GM19467 (cell line): Measurements from ENCODE around the gene SMTNL2.
"Not testable (repeated sequence)": the region's sequence is repeated elsewhere in the genome, so short reads cannot be mapped to it uniquely, and the experiment has no call there.

ENCODE experiments used
- ATAC-seq: cut with Tn5 transposase; IDR thresholded peaks from one replicate; pipeline ENCODE4 v1.9.1; 2021; ENCODE audit warnings: mild to moderate bottlenecking, moderate library complexity; ENCODE audit not compliant: unreplicated experiment

The SMTNL2 gene

GRCh38 chr17:4598776-4599504 lies 14.6 kb downstream of the SMTNL2 start:
- ATAC-seq = no peak

DNA sequence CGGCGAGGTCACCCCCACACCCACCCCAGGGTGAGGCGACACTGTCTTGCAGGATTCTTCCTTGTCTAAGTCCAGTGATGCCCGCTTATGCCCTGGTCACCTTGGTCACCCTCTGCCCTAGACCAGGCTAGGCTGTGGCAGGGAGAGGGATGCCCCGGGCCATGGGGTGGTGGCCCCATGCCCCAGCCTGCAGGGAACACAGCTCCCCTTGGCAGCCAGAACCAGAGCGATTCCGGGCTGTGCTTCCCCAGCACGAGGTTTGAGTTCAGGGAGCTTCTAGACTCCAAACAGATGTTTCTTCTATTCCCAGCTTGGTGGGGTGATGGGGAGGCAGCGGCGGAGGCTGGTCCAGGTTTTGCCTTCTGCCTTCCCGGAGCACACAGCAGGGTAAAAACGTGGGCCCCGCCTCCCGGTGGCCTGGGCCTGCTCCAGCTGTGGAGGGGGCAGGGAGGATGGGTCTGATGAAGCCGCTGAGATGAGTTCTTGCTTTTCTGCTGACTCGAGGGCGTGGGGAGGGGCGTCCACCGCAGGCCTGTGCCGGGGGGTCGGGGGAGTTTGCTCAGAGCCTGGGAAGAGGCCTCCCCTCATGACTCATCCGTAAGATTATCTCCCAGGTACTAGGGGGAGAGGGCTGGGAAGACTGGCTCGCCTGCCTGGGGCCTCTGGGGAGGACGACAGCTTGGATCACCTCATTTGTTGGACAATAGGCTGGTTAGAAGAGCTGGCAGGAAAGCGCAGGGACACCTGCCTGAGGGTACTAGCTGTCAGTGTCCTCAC lies 15.4 kb downstream of the SMTNL2 start:
- ATAC-seq = no peak

GRCh38 chr17:4600563-4600962 lies 16.2 kb downstream of the SMTNL2 start:
- no peak for ATAC-seq

DNA sequence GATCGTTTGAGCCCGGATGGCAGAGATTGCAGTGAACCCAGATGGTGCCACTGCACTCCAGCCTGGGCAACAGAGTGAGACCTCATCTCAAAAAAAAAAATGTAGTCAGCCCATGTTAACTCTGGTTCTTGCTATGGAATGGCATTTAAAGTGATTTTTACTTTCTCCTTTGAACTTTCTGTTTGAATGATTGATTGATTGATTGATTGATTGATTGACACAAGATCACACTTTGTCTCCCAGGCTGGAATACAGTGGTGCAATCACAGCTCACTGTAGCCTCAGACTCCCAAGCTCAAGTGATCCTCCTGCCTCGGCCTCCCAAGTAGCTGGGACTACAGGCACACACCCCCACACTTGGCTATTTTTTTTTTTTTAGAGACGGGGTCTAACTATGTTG lies 17.0 kb downstream of the SMTNL2 start:
- no peak for ATAC-seq

DNA sequence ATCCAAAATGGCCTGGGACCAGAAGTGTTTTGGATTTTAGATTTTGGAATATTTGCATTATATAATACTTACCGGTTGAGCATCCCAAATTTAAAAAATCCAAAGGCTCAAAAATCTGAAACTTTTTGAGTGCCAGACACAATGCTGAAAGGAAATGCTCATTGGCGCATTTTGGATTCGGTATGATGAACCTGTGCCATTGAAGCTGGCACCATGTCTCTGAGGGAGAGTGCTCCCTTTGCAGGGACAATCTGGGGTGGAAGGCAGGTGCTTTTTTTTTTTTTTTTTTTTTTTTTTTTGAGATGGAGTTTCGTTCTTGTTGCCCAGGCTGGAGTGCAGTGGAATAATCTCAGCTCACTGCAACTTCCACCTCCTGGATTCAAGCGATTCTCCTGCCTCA lies 17.7 kb downstream of the SMTNL2 start:
- no peak for ATAC-seq

DNA sequence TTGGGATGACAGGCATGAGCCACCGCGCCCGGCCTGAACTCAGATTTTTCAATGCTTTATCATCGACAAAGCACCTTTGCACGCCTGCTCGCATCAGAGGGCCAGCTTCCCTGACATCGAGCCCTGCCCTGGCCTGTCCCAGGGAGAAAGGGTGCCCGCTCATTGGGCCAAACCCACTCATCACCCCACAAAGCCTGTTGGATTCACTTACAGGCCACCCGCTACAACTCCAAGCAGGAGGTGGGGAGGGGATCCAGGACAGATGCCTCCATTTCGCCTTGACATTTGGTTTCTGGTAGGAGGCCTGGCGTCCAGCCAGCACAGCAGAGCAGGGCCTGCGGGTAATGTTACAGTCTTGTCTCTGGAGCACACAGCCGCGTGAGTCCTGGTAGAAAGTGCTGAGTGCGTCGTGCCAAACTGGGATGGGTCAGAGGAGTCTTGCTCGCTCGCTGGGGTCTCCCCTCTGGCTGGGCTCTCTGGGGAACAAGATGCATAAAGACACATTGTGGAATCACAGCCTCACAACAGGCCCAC lies 19.8 kb downstream of the SMTNL2 start:
- no peak for ATAC-seq

DNA sequence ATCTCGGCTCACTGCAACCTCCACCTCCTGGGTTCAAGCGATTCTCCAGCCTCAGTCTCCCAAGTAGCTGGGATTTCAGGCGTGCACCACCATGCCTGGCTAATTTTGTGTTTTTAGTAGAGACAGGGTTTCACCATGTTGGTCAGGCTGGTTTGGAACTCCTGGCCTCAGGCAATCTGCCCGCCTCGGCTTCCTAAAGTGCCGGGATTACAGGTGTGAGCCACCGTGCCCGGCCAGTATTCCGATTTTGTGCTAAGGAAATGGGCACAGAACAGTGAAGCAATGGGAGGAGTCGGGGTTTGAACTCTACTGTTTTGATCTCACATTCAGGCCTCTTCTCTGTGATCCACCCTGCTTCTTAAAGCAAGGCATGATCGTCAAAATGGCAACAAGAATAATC lies 20.4 kb downstream of the SMTNL2 start:
- ATAC-seq = not testable (repeated sequence)

DNA sequence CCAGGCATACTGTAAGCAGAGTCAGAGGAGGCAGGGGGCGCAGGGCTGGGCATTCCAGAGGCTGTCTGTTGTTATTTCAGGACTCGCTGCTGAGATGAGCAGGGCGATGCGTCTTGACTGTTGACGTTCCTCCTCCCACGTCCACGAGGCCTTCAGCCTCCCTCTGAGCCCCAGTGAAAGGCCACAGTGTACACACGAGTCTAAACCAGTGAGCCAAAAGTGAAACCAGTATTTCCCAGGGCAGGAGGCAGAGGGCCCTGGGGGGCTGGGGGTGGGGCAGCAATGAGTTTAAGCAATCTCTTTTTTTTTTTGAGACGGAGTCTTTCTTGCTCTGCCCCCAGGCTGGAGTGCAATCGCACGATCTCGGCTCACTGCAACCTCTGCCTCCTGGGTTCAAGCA lies 21.5 kb downstream of the SMTNL2 start:
- ATAC-seq = no peak

DNA sequence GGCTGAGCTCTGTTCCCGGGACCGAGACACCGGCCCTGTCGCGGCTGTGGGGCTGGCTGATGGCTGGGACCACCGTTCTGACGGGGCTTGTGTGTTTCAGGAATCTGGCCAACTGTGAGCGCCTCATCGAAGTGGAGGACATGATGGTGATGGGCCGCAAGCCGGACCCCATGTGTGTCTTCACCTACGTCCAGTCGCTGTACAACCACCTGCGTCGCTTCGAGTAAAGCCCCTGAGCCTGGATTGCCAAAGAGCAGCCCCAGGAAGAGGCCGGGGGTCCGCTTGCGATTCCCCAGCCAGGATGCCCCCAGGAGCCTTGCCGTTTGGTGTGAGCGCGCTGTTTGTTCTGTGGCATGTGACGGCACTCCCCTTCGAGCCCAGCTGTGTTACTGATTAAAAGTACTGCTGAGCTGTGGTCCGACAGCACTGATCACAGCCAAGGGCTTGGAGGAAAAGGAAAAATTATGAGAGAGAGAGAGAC lies 23.0 kb downstream of the SMTNL2 start:
- no peak for ATAC-seq

DNA sequence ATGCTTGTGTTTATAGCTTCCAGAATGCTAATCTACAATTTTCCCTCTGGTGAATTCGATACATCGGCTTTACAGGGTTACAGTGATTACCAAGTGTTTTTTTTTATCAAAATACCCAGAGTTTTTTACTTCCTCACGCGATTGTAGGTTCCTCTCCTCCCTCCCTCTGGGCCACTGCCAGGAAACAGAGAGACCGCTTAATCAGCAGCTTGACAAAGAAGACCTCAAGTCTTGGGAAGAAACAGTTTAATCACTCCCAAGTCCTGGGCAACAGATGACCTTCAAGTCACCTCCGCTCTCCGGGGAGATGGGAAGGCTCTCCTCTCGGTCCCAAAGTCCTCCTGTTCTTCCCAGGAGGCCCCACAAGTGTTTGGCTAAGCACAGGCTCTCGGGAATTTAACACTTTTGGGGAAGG lies 23.5 kb downstream of the SMTNL2 start:
- ATAC-seq = no peak

DNA sequence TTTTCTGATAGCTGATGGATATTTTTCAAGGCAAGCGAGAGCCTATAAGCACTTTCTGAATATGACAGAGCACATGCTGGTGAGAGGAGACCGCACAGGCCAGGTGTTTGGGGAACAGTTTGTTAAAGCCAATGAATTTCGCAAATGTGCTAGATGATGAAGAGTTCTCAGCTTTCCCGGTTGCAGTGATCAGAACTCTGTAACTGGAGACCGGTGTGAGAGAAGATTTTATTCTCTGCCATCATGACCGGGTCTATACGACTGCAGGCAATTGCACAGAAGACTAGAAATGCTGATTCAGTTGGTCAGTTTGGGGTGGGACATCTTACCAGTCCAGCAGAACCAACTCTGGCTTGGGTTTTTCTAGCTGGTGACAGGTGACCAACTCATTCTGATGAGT lies 25.4 kb downstream of the SMTNL2 start:
- no peak for ATAC-seq

- ATAC-seq = no peak
Observed at GRCh38 chr17:4610162-4610561, 25.8 kb downstream of the SMTNL2 start.

DNA sequence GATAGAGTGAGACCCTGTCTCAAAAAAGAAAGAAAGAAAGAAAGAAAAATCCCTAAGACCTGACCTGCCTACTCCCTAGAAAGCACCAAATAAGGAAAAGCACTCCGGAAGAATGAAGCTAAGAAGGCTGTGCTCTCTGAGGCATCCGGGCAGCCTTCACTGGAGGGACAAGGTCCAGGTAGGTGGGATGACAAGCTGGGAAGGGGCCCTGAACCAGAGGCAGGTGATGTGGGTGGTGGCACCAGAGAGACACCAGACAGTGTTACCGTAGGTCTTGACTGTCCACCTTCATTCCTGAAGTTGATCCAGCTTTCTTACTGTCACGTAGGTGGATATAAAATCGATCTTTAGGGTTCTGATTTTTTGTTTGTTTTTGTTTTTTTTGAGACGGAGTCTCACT lies 26.3 kb downstream of the SMTNL2 start:
- ATAC-seq = no peak

DNA sequence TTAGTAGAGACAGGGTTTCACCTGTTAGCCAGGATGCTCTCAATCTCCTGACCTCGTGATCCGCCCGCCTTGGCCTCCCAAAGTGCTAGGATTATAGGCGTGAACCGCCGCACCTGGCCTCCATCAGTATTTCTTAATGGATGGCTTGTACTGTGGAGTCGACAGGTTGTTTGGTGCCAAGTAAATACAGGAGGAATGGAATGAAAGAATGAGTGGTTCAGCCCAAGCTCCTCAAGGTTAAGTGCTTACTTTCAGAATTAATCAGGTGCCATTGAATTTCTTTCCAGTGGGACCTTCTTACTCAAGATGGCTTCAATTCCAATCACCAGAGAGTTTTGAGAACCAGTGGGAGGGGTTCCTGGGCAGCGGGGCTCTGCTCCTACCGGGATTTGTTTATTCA lies 32.1 kb downstream of the SMTNL2 start:
- no peak for ATAC-seq

DNA sequence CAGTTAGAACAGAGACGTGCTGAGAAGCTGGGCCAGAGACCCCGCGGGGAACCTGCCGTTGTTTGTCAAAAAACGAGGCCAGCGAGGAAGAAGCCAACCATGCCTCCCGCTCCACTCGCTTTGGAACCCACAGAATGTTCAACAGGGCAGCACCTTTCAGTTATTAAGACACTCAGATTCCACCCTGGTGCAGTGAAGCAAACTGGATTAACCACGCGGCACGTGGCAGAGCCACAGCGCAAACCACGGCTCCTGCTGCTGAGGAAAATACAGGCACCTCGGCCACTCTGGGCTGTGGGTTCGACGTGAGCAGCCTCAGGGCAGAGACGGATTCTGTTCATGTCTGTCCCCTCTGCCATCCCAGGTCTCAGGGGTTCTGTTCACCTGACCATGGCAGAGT lies 32.8 kb downstream of the SMTNL2 start:
- no peak for ATAC-seq

DNA sequence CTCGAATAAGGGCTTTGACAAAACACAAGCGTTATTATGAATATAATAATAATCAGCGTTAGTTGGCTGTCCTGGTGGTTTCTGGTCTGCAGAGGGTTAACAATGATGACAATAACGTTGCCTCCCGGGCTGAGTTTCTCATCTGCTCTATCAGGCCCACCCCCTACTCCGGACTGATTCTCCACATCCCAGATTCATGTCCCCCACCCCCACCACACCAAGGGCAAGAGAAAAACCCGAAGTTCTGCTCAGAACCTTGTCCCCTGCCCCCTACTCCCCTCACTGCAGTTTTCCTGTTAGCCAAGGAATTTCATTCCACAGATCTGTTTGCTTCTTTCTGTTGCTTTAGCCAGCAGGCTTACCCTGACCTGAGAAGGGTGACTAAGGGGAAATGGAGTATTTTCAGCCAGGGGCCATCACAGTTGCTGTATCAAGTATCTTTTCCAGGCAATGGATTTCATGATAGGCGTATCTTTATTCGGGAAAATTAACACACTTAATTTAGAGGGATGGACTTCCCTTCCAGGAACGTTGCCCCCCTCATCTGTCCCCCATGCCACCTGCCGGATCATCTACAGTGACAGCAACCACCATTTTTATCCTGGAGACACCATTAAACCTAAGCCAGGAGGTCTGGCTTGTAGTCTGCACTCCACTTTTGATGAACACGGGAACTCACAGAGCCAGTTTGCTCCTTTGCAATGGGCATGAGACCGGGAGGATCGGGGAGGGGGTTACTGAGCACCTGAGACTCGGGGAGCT lies 33.4 kb downstream of the SMTNL2 start:
- no peak for ATAC-seq

DNA sequence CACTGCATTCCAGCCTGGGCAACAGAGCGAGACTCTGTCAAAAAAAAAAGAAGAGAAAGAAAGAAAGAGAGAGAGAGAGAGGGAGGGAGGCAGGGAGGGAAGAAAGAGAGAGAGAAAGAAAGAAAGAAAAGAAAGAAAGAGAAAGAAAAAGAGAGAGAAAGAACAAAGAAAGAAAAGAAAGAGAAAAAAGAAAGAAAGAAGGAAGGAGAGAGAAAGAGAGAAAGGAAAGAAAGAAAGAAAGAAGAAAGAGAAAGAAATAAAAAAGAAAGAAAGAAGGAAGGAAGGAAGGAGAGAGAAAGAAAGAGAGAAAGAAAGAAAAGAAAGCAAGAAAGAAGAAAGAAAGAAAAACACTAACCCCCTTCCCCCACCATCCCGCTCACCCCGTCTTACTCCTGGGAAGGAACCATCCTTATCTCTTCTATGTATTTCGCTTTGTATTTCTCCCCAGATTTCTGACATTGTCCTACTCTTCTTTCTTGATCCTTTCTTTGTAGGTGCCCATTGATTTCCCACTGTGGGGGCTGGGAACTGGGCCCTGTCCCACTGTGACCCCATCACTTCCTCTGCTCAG lies 36.3 kb downstream of the SMTNL2 start:
- ATAC-seq = no peak

DNA sequence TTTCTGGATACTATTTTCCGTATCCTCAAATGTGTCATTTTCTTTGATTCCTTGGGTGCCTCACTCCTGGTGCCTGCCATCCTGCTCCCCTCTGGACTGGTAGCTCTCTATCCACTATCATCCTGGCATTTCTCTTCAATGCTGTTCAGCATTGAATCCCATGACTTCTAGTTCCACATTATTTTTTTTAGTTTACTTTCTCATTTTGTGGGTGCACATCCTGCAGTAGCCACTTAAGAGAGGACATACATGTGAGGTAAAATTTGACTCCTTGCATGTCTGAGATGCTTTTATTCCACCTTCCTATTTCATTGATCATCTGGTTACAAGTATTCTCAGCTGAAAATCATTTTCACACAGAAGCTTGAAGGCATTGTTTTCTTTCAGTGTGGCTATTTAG lies 38.0 kb downstream of the SMTNL2 start:
- no peak for ATAC-seq

GRCh38 chr17:4623249-4623648 lies 38.9 kb downstream of the SMTNL2 start:
- no peak for ATAC-seq

- not testable (repeated sequence) for ATAC-seq
Observed at GRCh38 chr17:4624451-4624911, 40.2 kb downstream of the SMTNL2 start.

DNA sequence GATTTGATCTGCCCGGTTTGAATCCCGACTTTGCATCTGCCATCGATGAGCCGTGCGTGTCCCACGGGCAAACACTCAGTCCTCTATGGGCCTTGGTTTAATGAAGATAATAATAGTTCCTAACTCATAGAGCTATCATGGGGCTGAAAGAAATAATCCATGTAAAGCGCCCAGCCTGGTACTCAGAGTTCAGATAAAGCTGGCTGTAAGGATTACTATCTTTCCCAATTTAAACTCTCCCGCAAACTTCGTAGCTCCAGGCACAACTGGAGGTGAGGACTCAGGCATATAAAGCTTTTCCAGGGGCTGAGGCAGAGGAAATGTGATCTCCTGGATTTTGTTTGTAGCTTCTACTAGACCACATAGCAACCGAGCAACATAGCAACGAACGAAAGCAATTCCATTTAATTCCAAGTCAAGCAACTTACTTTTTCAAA lies 40.9 kb downstream of the SMTNL2 start:
- ATAC-seq = no peak
